NCI-H82 treated with DMSO at 0.1 percent for 48 hours (cell line): Measurements from ENCODE around the gene ZNF83.
"Not testable (repeated sequence)": the region's sequence is repeated elsewhere in the genome, so short reads cannot be mapped to it uniquely, and the experiment has no call there.

Source experiments
- DNase-seq: peaks from one replicate; lab custom pipeline; 2025; ENCODE audit not compliant: unreplicated experiment; lab: John Stamatoyannopoulos, UW

Gene ZNF83

GRCh38 chr19:52570000-52570861 is 67.9 kb downstream of the ZNF83 start, which contains the start of gene ZNF701:
Gene ZNF701 (plus strand): TSS chr19:52570287. CDS start chr19:52574148, 3,861 bp downstream.
- peak; percentile 59 for DNase-seq

GRCh38 chr19:52569638-52569999 is 68.5 kb downstream of the ZNF83 start:
- not testable (repeated sequence) for DNase-seq

- no peak for DNase-seq
Measured at GRCh38 chr19:52567921-52568320, 70.2 kb downstream of the ZNF83 start.

- no peak for DNase-seq
Measured at GRCh38 chr19:52566588-52566987, 71.6 kb downstream of the ZNF83 start.

GRCh38 chr19:52566121-52566520 is 72.0 kb downstream of the ZNF83 start:
- no peak for DNase-seq
